GM19397 (cell line): ENCODE measurements around the gene ADSL.

Source experiments
- ATAC-seq: cut with Tn5 transposase; IDR thresholded peaks from one replicate; pipeline ENCODE4 v1.9.1; 2021; ENCODE audit warnings: mild to moderate bottlenecking, moderate library complexity; ENCODE audit not compliant: unreplicated experiment

ADSL gene

DNA sequence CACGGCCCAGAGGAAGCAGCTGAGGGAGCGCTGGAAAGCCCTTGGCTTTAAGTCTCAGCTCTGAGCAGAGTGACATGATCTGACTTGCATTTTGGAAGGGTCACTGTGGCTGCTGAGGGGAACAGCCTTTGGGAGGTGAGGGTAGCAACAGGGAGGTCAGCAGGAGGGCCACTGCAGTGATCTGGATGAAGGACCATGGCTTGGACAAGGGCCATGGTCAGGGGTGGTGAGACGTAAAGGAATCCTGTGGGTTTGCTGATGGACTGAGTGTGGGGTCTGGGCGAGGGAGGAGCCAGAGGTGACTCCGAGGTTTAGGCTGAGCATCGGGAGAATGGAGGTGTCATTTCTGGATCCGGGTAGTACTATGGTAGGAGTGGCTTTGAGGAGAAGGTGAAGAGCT lies 57.4 kb downstream of the ADSL start:
- ATAC-seq, result no peak

DNA sequence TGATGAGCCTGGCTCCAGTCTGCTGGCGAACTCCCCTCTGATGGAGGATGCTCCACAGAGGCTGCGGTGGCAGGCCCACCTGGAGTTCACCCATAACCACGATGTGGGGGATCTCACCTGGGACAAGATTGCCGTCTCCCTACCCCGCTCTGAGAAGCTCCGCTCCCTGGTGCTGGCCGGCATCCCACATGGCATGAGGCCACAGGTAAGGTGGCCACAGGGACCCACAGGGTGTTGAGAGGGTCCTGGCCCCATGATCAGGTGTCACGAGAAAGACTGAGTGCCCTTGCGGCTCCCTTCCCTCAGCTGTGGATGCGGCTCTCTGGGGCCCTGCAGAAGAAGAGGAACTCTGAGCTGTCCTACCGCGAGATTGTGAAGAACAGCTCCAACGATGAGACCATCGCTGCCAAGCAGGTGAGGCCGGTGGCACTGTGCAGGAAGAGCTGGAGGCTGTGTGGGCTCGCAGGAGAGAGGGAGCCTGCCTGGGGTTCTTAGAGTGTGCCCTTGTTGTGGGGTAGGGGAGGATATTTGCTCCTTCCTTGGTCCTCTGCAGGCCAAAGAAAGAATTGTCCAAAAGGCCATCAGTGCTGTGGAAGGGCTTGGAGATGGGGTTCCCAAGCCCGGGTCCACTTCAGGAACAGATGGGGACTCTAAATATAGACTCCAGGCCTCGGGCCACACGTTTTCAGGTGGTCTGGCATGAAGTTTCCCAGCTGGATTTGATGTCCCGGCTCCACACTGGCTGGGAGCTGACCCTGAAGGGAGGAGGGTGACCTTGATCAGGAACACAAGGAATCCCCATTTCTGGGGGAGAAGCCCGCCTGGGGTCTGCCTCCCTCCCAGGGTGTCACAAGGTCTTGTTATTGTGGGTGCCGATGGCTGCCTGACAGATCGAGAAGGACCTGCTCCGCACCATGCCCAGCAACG lies 58.2 kb downstream of the ADSL start:
- ATAC-seq, result no peak

DNA sequence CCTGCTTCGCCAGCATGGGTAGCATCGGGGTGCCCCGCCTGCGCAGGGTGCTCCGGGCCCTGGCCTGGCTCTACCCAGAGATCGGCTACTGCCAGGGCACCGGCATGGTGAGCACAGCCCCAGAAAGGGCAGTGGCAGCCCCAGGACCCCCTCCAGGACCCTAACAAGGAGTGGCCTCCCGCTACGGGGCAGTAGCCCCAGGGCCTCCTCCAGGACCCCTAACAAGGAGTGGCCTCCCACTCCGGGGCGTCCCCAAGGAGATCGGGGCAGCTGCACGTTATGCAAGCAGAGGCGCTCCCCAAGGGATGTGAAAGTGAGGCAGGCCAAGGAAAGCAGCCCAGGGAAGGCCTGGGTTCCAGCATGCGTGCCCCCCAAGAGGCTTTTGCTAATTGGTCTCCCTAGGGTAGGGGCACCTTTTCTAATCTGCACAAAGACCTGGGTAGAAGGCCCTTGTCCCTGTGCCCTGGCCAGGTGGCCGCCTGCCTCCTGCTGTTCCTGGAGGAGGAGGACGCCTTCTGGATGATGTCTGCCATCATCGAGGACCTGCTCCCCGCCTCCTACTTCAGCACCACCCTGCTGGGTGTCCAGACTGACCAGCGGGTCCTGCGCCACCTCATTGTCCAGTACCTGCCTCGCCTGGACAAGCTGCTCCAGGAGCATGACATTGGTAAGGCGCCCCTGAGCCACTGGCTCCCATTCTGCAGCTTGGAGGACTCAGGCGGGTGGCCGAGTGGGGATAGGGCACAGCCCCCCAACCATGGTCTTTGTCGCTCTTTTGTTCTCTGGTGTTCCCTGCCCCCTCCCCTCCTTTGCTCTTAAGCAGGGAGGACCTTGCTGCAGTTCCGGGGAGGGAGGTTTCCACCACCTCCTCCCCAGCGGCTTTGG lies 59.1 kb downstream of the ADSL start:
- no peak for ATAC-seq

DNA sequence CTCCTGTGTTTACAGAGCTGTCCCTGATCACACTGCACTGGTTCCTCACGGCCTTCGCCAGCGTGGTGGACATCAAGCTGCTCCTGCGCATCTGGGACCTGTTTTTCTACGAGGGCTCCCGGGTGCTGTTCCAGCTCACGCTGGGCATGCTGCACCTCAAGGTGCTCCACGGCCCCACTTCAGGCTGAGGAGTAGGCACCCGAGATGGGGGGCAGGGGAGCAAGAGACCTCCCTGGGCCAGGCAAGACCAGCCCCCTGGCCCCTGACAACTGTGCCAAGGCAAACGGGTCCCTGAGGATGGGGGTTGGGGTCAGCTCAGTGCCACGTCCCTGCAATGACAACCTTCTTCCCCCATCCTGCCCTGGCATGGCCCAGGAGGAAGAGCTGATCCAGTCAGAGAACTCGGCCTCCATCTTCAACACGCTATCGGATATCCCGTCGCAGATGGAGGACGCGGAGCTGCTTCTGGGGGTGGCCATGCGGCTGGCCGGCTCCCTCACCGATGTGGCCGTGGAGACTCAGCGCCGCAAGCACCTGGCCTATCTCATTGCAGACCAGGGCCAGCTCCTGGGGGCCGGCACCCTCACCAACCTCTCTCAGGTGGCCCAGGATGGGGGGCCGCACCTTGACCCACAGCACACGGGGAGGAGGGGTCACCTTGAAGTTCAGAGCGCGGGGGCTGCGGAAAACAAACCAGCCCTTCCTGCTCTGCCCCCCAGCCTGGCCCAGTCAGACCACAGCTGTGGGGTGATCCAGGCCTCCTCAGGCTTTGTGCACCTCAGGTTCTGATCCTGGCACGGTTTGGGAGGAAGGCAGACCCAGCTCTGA lies 60.0 kb downstream of the ADSL start:
- no peak for ATAC-seq

- no peak for ATAC-seq
Observed at GRCh38 chr22:40407021-40407761, 60.9 kb downstream of the ADSL start.

- ATAC-seq, result no peak
Observed at GRCh38 chr22:40407831-40408717, 61.8 kb downstream of the ADSL start.

GRCh38 chr22:40408718-40409612 lies 62.7 kb downstream of the ADSL start:
- ATAC-seq, result no peak

DNA sequence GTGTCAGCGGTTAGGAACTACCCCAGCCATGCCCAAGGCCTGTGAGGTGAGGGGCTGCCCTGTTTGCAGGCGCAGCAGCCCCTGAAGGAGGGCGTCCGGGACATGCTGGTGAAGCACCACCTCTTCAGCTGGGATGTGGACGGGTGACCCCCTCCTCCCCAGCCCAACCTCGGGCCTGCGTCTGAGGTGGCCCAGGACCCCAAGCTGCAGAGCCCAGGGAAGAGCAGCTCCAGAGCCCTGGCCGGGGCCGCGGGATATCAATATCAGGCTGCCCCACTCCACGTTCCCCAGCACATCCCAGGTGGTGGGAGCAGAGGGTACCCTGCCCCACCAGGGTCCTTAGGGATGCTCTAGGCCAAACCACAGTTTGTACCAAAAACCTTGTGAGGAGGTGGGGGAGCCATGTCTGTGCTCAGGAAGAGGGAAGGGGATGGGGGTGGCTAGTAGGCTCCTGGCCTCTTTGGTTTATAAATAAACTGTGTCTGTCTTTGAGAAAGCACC lies 63.4 kb downstream of the ADSL start:
- no peak for ATAC-seq

GRCh38 chr22:40410272-40410671 lies 64.0 kb downstream of the ADSL start:
- no peak for ATAC-seq

DNA sequence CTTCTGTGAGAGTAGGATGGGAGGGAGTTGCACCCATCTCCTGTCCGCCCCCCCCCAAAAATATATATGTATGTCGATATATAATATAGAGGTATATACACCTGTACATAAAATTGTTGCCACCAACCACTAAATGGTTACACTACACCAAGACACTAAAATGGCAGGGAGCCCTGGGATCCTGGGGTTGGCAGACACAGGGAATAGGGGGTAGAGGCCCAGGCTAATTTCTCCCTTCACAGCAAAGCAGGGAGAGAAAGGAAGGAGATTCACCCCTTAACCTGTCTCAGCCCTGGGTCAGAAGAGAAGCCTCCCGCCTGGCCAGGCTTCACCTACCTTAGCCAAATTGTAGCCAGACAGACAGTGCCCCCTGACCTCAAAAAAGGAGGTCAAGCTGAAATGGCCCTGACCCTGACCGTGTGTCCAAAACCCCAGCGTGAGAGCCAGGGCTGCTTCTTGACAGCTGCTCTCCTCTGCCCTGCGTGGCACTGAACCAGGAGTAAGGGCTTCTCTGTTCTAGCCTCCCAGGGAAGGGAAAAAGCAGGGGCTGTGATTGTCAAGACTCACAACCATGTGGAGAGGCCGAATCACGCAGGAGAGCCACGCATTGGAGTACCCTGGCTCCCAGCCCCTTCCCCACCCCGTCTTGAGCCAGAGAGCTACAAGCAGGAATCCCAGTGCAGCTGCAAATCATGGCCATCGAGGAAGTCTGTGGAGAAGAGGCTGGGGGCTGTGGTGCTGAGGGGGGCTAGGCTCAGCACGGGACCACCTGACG lies 64.6 kb downstream of the ADSL start:
- ATAC-seq, result no peak

DNA sequence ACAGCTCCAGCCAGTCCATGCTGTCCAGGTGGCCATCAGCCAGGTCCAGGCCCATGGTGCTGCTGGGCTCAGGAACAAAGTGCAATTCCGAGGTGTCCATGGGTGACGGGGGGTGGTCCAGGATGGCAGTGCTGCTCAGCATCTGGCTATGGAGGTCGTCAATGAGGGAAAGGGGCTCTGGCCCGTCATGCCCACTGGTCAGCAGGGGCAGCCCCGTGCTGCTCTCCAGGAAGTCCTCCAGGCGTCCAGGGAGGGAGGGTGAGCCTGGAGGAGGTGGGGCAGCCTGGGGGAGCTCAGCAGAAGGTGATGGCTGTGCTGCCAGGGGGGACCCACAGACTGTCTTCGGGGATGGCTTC lies 65.2 kb downstream of the ADSL start:
- no peak for ATAC-seq

DNA sequence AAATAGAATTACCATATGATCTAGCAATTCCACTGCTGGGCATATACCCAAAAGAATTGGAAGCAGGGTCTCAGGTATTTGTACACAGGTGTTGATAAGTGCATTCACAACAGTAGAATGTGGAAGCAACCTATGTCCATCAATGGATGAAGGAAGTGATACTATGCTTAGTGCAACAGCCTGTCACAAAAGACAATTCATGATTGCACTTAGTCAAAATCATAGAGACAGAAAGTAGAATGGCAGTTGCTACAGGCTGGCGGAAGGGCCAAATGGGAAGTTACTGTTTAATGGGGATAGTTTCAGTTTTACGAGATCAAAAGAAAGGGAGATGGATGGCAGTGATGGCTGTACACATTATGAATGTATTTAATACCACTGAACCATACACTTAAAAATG lies 66.1 kb downstream of the ADSL start:
- no peak for ATAC-seq

DNA sequence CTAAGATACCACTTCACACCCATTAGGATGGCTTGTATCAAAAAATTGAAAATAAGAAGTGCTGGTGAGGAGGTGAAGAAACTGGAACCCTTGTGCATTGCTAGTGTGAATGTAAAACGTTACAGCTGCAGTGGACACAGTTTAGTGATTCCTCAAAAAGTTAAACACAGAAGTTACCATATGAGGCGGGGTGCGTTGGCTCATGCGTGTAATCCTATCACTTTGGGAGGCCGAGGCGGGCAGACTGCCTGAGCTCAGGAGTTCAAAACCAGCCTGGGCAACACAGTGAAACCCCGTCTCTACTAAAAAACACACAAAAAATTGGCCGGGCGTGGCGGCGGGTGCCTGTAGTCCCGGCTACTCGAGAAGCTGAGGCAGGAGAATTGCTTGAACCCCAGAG lies 67.6 kb downstream of the ADSL start:
- ATAC-seq, result no peak

DNA sequence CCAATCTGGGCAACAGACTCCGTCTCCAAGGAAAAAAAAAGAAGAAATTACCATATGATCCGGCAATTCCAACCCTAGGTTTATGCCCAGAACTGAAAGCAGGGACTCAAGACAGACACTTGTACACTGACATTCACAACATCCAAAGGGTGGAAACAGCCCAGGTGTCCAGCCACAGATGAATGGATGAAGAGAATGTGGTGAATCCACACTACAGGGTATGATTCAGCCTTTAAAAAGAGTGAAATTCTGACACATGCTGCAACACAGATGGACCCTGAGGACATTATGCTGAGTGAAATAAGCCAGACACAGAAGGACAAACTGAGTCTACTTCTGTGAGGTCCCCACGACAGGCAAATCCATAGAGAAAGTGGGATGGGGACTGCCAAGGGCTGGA lies 68.0 kb downstream of the ADSL start:
- no peak for ATAC-seq

DNA sequence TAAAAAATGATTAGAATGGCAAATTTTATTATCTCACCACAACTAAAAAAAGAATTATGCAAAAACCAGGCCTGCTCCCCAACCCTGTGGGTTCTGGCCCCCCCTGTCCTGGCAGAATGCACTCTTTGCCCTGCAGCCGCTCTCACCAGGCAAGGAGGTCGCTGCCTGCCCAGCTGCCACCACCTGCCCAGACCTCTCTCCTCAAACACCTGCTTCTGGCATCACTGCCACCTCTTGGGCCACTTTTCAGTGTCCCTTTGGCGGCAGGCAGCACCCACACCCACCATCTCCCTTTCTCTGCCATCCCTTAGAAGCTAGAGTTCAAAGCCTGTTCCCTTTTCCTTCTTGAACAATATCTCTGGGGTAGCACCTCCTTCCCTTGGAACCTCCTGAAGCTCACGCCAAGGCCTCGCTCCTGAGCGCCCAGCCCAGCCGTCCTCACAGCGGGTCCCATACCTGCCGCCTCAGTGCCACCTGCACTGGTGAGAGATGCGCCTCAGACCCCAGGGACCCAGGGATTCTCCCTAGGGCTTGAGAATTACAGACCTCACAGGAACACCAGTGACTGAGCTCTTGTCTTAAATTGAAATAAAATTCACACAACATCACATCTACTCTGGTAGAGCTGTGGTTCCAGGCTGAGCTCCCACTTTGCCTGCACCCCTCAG lies 68.7 kb downstream of the ADSL start:
- ATAC-seq, result peak; percentile 43

DNA sequence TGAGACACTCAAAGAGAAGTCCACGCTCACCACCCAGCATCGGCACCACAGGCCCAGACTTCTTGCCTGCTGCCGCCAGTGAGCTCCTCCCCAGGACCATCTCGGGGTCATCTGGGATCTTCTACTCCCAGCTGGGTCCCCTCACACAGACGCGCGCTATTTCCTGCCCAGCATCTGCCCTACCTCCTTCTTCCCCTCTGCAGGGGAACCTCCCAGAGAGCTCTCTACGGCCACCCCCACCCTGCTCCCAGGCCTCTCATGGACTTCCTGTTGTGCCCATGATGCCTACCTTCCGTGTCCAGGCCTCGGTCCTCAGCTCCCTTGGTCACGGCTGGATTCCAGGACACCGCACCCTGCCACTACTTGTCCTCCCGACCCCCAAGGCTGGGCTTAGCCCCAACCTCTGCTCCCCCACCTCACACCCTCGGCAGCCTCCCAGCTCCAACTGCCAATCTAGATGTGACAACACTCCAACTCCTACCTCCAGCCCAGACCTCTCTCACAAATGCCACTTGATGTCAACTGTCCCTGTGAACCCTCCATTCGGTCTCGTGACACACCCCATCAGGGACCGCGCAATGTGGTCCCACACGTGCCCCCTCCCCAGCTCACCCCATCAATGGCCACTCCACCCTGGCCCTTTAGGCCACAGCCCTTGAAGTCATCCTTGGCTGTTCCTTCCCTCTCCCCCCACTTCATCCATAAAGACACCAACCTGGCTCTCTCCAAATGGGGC lies 69.4 kb downstream of the ADSL start:
- peak; percentile 30 for ATAC-seq
